HG03565 (cell line): ENCODE data around the gene LNP1.
"Not testable (repeated sequence)": the region's sequence is repeated elsewhere in the genome, so short reads cannot be mapped to it uniquely, and the experiment has no call there.

Source experiments
- ATAC-seq: cut with Tn5 transposase; IDR thresholded peaks from one replicate; pipeline ENCODE4 v1.9.1; 2021; ENCODE audit warnings: mild to moderate bottlenecking, moderate library complexity; ENCODE audit not compliant: unreplicated experiment

LNP1 gene

DNA sequence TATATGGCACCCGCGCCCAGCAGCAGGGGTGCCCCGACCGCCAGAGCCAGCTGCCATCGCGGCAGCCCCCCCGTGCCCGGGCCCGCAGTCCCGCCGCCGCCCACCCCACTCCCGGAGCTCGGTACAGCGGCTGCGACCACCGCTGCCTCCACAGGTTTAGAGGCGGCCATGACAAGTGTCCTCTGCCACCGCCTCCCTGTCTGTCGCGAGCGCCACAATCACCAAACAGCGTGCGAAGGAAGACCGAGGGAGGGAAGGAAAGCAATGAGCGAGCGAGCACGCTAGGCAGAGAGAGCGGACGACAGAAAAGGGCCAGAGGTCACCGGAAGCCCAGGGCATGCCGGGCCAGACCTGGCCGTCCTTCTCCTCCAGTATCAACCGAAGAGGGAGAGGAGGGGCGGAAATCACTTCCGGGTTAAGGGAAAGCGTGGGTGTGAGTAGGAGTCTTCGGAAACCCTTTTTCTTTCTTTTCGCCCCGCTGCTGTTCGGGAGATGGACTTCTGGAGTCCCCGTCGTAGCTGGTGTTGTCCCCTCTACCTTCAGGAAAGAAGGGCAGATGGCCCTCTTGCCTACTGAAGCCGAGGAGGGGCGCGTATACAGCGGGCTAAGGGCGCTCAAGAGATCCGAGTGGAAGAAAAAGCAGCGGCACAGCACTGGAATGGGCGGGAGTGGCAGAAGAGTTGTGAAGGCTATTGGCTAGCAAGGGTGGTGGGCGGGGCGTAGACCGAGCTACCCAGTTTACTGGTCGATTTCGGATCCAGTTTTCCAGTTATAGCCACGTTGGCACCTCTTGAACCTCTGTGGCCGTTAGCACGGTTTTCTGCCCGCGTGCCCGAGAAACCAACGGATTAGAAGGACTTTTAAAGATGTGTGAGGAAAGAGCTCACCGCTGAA, at the start of gene LNP1, which contains the start of gene TOMM70:
LNP1 (plus strand) TSS at position 760 of the 894 bp plus-strand sequence. CDS start 28,191 bp downstream, outside the sequence.
TOMM70 (minus strand) TSS at position 310 of the 894 bp plus-strand sequence; CDS start at position 170, 140 bp downstream.
- peak; percentile 79 for ATAC-seq

DNA sequence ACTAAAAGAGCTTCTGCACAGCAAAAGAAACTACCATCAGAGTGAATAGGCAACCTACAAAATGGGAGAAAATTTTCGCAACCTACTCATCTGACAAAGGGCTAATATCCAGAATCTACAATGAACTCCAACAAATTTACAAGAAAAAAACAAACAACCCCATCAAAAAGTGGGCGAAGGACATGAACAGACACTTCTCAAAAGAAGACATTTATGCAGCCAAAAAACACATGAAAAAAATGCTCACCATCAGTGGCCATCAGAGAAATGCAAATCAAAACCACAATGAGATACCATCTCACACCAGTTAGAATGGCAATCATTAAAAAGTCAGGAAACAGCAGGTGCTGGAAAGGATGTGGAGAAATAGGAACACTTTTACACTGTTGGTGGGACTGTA, 49.6 kb upstream of the LNP1 start:
- ATAC-seq, result not testable (repeated sequence)

GRCh38 chr3:100352296-100353231, 48.8 kb upstream of the LNP1 start:
- ATAC-seq, result no peak

DNA sequence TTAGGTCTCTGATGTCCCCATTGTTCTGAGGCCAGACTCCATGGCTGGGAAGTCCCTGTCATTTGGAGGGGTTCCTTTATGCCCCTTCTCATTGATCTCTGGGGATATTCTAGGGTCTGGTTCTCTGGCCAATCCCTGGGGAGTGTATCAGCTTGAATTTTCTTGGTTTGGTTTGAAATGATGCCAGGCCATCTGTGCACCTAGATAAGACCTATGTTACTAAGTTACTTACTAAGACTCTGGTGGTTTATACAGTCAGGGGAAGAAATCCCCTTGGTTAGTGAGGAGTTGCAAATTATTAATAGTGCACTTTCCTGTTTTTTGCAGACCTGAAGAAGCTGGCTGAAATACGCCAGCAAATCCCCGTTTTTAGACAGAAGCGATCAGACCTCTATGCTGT, 46.5 kb upstream of the LNP1 start:
- no peak for ATAC-seq

DNA sequence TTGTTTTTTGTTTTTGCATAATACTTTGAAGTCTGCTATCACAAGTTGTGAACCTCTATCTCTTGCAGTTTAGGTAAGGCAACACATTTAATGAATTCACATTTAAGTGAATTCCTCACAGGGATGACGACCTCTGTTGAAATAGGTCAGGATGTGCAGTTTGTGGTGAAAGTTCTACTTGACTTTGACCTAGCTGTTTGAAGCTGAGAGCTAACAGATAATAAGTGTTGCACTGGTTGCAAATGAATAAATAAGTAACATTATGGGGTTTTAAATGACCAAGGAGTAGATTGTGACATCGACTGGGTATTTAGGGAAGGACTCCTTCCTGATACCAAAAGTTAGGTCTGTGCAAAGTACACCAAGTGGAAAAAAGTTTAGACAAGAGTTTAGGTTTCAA, 42.9 kb upstream of the LNP1 start:
- ATAC-seq, result no peak

GRCh38 chr3:100359035-100359434, 42.3 kb upstream of the LNP1 start:
- no peak for ATAC-seq

DNA sequence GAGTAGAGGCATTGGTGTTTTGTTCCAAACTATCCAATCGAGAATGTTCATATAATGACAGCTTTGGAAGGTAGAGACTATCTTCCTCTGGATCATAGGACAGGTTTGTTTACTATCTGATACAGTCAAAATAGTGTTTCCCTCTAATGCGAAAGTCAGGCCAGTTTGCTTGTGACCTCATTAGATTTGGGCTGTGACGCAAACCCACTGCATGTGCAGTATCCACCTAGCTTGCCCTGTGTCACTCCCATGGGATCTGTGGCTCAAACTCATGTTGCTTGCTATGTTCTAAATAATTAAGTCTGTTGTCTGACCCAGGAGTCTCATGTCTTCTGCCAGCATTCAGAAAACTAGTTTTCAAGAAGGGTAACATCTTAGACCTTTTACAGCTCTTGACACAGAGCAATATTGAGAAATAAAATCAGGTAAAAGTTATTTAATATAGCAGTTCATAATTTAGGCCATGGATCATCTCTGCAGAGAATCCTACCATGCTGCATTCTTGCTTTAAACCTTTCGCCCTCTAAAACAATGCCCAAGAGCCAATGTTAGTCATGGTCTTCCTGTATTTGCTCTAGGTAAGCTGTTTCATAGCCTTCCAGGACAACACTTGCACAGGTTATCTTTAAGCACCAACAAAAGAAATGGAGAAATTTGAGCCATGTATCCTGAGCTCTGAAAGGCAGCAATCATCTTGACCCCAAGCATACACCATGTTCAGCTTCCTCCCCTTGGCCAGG, 40.4 kb upstream of the LNP1 start:
- ATAC-seq, result no peak

DNA sequence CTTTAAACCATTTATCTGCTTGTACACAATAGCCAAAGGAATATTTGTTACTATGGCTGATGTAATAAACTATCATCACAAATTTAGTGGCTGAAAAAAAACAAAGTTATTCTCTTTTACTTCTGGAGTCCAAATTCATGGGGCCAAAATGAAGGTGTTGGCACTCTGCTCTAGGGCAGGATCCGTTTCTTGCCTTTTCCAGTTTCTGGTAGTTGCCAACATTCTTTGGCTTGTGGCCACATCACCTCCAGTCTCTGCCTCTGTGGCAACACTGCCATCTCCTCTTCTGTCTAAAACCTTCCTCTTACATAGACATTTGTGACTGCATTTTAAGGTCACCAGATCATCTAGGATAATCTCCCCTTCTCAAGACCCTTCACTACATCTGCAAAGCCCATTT, 39.4 kb upstream of the LNP1 start:
- no peak for ATAC-seq

- no peak for ATAC-seq
Observed at GRCh38 chr3:100364421-100364820, 36.9 kb upstream of the LNP1 start.

GRCh38 chr3:100366424-100366823, 34.9 kb upstream of the LNP1 start:
- ATAC-seq, result no peak

- ATAC-seq, result no peak
Observed at GRCh38 chr3:100368441-100368840, 32.9 kb upstream of the LNP1 start.

- ATAC-seq, result no peak
Observed at GRCh38 chr3:100370756-100371155, 30.6 kb upstream of the LNP1 start.

- ATAC-seq, result no peak
Observed at GRCh38 chr3:100374521-100374920, 26.8 kb upstream of the LNP1 start.

DNA sequence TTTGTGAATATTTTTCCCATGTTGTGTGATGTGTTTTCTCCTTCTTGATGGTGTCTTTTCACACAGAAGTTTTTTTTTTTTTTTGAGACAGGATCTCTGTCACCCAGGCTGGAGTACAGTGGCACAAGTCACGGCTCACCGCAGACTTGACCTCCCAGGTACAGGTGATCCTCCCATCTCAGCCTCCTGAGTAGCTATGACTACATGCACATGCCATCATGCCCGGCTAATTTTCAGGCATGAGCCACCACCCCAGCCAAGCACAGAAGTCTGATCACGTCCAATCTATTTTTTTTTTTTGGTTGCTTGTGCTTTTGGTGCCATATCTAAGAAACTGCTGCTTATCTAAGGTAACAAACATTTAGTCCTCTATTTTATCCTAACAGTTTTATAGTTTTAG, 25.0 kb upstream of the LNP1 start:
- no peak for ATAC-seq

GRCh38 chr3:100384733-100385525, 16.4 kb upstream of the LNP1 start:
- ATAC-seq, result no peak

DNA sequence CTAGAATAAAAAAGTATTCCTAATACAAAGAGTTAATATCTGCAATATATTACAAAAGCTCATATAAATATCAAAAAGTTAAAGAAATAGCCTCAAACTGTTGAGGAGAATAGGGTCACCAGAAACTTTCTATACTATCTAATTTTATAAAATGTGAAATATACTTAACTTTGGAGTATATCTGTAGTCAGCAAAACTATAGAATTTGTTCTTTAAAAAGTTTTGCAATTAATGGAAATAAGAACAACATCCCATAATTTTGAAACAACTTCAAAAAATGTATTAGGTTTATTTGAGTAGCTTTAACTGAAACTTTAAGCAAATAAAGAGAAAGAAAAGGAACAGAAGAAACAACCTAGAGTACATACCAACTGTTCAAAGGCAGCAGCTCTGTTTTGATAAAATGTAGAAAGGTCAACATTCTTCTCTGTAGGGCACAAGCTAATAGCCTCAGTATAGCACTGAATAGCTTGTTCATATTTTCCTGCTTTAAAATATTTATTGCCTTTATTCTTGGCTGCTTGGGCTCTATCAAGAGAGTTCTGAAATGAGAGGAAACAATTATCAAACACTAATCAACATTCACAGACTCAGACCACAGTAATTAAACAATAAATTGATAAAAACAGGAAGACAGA, 14.8 kb upstream of the LNP1 start:
- ATAC-seq, result no peak

DNA sequence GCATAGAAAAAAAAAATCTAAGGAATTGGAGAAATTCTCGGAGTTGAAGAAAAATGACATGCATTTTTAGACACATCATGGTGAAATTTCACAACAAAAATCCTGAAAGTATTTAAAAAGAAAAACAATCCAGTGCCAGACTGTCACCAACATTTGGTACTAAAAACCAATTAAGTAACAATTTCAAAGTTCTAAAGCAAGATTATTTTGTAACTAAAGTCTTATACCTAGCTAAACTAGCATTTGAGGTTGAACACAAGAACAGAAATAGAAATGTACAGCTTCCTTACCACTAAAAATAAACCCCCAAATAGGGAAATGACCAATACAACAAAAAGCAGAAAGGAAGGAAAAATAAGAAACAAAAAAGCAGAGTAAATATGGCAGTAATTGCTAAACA, 12.3 kb upstream of the LNP1 start:
- no peak for ATAC-seq

GRCh38 chr3:100395679-100396431, 5.5 kb upstream of the LNP1 start:
- ATAC-seq, result no peak

DNA sequence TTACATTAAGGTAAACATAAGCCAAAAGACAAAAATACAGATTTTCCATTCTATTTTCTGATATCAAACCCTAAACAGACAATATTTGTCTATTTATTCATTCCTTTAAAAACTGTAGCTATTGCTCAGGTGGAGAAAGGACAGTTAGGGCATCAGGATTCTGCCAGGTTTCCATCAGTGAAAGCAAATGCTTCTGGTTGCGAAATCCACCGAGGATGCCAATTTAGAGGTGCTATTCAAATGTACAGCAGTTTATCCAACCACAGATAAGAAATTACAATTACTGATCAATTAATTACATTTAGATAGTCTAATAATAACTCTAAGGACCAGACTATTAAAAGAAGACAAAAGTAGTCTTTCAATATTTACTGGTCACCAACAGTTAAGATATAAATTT, 4.4 kb upstream of the LNP1 start:
- no peak for ATAC-seq
